HG03039 (cell line): ENCODE data around the gene WDR18.

ENCODE experiments used
- ATAC-seq: cut with Tn5 transposase; IDR thresholded peaks from one replicate; pipeline ENCODE4 v1.9.1; 2021; ENCODE audit warnings: mild to moderate bottlenecking, moderate library complexity; ENCODE audit not compliant: unreplicated experiment

WDR18 gene

DNA sequence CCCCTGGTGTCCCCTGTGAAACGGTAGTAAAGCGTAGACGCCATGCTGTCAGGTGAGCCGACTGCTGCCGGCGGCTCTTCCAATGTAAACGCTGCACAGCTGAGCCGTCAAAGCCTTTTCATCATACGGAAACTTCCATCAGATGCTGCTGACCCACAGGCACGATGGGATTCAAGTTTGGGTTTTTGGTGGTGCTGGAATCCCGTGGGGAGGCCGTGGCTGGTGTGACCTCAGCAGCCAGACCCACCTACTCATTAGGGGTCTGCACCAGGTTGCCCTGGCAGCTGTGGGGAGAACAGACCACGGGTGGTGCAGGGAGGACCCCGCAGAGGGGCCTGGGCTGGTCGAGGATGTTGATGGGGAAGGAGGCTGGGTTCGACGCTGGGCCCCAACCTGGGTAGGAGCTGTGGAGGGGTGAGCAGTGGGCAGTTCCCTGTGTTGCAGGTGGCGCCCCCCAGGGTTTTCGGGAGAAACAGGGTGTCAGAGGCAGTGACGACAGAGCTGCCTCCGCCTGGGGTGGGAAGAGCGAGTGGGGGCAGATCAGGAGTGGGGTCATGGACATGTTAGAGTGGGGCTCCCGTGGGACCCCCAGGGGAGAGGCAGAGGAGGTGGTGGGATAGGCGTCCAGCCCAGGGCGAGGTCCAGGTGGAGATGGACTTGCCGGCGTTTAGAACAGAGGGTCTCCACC lies 22.7 kb downstream of the WDR18 start:
- ATAC-seq, result no peak

DNA sequence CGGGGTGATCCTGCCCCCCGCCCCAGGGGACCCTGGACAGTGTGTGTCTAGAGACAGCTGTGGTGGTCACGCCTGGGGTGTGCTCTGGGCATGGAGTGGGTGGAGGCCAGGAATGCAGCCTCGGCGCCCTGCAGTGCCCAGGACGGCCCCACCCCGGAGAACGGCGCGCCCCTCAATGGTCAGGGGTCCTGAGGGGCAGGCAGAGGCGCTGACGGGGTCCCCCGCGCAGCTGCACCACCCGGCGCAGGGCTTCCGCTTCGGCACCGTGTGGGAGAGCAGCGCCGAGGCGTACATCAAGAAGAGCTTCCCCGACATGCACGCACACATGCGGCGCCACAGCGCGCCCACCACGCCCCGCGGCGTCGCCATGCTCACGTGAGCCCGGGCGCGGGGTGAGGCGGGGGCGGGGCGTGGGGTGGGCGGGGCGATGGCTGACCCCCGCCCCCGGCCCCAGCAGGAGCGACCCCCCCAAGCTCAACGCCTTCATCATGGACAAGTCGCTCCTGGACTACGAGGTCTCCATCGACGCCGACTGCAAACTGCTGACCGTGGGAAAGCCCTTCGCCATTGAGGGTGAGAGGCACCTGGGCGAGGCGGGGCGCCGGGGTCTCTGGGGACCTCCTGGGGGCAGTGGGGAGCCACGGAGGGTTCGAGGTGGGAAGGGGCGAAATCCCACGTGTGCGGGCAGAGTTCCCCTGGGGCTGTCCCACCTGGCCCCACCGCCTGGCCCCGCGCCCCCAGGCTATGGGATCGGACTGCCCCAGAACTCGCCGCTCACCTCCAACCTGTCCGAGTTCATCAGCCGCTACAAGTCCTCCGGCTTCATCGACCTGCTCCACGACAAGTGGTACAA lies 23.5 kb downstream of the WDR18 start:
- no peak for ATAC-seq

DNA sequence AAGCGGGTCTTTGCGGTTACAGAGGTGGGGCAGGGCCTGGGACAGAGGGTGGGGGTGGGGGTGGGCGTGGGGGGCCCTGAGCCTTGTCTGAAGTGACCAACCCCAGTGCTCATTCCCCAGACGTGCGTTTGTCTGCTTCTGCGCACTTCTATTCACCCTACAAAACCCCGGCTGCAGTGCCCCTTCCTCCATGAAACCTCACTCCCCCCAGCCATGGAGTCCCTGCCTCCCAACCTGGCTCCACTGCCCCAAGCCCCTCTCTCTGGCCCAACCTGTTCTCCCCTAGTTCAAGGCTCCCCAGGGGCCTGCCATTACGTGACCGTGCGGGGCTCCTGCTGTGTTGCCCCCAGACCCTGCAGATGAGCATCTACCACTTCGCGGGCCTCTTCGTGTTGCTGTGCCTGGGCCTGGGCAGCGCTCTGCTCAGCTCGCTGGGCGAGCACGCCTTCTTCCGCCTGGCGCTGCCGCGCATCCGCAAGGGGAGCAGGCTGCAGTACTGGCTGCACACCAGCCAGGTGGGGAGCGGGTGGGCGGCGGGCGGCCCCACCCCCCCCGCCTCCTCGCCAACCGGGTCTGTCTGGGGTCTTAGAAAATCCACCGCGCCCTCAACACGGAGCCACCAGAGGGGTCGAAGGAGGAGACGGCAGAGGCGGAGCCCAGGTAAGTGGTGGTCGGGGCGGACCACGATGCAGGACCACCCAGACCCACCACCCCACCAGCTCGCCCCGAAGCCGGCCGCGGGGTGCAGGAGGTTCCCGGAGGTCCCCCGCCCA lies 24.3 kb downstream of the WDR18 start:
- no peak for ATAC-seq

DNA sequence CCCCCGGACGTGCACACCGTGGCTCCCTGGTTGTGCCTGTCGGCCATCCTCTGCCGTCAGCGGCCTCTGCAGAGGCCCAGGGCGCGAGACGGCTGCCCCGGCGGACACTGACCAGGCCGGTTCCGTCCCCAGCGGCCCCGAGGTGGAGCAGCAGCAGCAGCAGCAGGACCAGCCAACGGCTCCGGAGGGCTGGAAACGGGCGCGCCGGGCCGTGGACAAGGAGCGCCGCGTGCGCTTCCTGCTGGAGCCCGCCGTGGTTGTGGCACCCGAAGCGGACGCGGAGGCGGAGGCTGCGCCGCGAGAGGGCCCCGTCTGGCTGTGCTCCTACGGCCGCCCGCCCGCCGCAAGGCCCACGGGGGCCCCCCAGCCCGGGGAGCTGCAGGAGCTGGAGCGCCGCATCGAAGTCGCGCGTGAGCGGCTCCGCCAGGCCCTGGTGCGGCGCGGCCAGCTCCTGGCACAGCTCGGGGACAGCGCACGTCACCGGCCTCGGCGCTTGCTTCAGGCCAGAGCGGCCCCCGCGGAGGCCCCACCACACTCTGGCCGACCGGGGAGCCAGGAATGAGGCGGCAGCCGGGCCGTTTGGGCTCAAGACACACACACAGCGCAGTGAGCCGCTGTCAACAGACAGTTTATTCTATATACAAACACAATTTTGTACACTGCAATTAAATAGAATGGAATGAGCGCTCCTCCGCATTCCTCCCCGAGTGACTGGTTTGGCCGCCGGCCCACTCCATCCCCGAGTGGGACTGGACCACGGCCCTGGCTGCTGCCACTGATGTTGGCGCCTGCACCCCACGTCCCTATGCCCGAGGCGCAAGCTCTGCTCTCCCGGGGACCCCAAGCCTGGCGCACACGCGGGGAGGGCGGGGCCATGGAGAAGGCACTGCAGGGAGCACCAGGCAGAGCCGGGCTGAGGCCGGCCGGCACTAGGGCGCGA lies 25.2 kb downstream of the WDR18 start:
- no peak for ATAC-seq

DNA sequence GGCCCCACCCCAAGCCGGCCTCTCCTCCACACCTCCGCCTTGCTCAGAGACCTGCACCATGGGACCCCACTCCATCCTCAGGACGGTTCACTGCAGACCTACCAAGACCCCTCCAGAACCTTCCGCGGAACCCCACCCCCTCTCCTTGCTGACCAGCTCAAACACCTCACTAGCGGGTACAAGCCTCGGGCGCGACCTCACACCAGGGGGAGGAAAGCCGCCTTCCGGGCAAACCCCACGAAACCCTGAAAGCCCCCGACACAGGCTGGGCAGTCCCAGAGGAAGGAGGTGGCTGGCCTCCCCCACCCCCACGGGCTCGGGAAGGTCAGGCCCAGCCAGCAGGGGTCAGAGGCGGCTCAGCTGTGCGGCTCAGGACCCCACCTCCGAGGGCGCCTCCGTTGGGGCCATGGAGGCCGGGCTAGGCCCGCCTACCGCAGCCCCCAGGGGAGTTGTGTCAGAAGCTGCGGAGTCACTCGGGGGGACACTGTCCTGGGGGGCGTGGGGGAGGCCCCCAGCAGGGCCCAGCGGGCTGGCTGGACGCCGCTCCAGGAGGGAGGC lies 25.9 kb downstream of the WDR18 start:
- ATAC-seq, result no peak

DNA sequence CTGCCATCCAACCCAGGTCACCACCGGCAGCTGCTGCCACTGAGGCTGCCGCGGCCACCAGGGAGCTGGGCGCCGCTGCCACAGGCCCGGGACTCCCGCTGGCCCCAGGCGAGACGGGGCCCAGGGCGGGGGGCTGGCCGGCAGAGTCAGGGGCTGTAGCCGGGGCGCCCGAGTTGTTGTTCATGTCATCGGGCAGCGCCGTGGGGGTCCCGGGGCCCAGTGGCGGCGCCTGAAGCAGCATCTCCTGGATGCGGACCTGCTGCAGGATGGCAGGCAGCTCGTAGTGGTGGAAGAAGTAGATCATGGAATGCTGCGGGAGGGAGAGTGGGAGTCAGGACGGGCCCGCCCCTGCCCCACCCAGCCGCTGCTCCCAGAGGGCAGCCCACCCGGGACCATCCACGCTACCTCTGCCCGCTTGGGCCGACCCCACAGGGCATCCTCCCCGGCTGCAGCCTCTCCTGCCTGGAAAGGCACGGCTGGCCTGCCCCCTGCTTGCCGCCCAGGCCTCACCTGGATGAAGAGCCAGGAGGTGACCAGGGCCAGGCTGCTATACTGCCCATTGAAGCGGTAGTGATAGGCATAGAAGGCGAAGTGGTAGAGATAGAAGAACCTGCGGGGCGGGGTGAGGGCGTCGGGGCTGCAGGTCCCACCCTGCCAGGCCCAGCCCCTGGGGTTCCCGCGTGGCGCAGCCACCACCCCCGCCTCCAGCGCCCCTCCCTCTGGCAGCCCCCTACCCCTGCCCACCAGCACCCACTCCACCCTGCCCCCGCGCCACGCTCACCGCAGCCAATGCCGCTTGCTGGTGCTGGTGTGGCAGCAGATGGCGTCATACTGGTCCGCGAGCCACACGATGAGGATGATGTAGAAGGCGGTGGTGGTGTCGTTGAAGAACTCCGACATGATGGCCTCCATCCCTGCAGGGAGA lies 26.7 kb downstream of the WDR18 start:
- ATAC-seq, result no peak

DNA sequence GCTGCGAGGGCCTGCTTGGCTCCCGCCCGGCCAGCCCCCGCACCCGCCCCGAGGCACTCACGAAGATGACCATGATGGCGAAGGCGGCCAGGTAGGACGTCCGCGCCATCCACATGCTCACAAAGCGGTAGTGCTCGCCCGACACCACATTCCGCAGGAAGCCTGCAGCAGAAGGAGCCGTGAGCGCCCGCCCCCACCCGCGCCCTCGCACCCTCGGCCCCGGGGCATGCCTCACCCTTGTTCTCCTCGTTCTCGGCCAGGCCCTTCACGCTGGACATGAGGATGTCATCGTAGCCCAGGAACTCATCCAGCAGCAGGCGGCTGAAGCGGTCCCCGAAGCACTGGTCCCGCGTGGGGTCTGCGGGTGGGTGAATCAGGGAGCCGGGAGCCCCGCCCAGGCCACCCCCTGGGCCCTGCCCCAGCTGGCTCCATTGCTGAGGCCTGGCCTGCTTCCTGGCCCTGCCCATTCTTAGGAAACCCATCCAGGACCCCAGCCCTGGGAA lies 27.7 kb downstream of the WDR18 start:
- no peak for ATAC-seq

DNA sequence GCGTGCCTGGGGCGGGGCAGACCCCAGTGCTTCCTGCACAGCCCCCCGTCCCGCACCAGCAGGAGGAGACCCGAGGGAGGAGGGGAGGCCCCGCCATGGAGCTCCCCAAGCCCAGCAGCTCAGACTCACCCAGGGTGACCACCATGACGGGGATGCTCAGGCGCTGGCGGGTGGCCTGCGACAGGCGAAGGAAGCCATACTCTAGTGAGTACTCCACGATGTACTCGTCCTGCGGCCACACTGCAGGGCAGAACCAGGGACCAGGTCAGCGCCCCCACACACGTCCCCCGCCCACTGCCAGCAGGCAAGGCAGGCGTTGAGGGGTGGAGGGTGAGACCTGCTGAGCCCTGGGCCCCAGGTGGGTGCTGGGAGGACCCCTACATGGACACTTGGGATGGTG lies 28.2 kb downstream of the WDR18 start:
- ATAC-seq, result no peak

DNA sequence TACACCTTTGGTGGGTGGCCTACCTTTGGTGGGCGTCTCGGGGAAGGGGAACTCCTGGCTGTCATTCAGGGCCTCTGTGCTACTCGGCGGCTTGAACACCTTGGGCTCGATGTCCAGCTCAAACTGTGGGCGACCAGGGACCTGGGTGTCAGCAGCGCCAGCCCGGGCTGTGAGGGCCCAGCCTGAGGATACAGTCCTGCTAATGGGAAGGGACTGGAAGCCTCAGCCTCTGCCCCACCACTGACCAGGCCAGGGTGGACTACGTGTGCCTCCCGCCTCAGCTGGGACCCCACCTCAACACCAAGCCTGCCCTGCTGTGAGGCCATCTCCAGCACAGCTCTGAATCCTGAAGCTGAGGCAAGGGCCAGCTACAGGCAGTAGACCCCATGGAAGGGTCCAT lies 29.1 kb downstream of the WDR18 start:
- ATAC-seq, result no peak

DNA sequence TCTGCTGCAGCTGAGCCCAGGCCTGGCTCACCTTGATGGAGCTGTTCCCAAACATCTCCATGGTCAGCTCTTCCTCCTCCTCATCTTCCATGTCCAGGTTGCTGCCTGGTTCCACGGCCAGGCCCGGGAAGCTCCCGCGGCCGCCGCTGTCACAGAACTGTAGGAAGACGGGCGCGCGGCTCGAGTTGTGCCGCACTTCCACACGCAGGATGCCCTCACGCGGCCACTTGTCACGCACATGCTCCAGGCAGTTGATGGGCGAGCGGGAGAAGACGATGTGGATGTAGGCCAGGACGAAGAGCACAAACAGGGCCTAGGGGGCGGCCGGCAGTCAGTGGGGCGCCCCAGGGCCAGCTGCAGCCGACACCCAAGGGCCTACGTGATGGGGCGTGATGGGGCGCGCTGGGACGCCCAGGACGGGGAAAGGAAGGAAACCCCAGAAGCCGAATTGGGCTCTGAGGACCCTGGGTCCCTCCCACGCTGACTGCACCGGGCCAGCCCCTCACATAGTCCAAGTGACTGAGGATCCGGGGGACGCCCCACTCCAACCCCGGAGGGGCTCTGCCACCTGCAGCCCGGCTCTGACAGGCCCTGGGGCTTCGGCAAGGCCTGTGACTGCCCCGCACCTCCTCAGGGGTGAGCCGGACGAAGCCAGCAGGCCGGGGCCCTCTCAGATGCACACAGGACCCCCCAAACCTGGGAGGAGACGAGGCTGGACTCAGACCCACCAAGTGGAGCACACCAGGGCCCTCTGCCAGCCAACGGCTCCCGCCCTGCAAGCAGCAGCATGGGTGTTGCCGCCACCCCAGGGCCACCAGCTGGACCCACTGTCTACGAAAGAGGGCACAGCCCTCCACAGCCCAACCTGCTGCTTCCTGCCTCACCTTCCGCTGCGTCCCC lies 30.3 kb downstream of the WDR18 start:
- no peak for ATAC-seq

DNA sequence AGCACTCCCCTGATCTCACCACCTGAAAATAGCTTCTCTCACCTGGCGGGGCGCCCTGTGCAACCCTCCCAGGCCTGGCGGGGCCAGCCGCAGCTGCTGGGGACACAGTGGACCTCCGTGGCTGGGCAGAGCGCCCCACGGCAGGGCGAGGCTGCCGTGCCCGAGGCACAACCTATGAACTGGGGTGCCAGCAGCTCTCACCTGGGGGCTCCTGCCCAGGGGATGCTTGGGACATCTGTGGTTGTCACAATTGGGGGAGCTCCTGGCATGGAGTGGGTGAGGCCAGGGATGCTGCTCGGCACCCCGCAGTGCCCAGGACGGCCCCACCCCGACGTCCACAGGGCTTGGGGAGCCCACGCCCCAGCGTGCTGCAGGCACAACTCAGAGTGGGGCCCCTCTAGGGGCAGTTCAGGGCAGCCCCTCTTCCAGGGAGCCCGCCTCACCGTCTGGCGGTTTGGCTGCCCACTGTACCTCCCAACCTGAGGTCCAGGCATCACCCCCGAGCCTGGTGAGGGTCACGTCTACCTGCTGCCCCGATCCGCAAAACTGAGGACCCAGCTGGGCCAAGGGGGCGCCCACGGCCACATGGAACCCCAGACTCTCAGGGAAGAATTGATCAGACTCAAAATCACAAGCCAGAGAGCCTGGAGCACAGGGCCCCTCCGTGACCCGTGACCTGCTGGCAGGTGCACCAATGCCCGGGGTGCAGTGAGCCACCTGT lies 31.1 kb downstream of the WDR18 start:
- ATAC-seq, result no peak

DNA sequence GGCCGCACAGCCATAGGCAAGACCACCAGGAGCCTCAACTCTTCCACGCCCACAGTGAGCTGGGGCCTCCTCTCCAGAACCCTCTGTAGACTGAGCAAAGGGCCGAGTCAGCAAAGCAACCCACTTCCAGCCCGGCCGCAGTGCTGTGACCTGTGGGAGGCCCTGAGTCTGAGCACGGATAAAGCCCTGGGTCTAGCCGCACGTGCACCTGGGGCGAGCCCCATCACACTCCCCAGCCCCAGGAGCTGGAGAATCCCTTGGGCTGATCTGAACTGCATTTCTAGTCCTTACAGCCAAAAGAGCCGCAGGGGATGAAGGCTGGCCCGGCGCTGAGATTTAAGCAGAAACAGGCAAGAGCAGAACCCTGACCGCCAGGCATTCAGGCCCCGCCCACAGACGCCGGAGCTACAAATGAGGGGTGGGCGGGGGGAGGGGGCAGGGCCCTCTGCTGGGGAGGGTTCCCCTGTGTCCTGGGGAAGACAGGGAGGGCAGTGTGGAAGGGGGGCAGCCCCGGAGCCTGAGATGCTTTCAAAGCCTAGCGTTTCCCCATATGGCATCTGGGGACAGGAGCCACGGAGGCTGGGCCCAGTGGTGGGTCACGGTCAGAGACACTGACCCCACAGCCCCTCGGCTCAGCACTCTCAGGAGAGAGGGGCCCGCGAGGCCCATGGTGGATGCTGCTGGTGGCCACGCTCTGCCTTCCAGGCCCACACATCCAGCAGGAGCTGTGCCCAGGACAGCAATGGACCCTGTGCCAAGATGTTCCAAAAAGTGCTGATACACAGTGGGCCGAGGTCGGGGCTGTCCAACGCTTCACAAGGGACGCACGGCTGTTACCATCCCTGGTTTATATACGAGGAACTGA lies 31.9 kb downstream of the WDR18 start:
- ATAC-seq, result no peak

DNA sequence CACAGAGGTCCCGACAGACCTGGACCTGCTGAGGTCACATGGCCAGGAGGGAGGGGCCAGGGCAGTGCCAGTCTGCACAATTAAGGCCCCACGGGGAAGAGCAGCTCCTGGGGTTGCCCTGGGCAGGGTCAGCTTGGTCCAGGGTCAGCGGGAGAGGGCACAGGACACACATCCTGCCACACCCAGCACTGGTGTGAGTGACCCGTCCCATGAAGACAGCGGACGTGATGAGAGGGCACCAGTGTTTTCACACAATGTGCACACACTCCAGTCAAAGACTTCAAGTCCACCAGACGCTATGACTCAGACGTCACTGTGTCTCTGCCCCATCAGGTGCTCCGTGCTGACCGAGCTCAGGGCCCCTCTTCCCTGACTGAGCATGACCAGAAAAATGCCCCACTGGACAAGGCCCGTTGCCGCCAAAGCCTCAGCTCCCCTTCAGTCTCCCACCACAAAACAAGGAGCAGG lies 32.5 kb downstream of the WDR18 start:
- no peak for ATAC-seq

DNA sequence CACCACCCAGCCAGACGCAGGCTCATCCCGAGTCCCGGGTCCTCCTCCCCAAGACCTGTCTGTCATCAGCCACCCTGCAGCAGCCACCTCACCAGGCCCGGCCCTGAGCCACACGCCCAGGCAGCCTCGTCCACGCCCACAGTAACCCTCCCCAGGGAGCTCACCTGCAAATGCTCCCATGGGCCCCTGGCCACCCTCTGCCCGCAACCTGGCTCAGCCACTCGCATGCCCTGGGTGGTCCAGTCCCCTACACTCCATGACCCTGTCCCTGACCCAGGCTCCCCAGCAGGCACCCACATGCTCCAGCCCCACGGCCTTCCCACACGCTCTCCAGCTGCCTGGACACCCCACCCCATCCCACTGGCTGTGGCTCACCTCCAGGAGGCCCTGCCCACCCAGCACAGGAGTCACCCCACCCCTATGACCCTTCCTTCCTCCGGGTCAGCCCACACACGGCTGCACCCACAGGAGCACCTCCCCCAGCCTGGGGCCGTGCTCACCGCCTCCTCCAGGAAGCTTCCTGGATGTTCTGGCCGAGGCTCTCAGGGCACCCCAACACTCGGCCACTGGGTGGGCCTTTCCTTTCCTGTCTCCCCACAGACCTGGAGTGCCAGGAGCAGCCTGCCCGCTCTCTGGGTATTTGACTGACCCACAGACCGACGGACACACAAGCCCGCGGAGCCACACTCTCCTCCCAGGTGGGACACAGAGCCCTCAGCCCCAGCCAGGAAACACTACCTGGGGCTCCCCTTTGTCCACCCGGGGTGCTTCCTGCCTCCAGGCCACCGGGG lies 33.2 kb downstream of the WDR18 start:
- ATAC-seq, result no peak

DNA sequence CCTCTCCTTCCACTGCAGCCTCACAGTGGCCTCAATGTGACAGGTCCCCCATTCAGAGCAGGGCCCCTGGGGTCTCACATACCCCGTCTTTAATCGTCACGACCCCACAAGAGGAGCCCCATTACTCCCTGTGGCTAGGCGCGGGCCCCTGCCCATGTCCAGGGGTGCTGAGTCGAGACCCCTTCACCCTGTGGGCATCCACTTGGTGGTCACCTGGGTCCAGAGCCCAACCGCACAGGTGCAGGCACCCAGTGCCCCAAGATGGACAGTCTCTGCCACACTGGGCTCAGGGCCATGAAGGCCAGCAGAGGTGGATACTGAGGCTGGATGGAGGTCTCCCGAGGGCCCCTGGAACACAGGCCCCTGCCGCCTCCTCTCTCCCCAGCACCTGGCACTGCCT lies 33.8 kb downstream of the WDR18 start:
- ATAC-seq, result no peak

DNA sequence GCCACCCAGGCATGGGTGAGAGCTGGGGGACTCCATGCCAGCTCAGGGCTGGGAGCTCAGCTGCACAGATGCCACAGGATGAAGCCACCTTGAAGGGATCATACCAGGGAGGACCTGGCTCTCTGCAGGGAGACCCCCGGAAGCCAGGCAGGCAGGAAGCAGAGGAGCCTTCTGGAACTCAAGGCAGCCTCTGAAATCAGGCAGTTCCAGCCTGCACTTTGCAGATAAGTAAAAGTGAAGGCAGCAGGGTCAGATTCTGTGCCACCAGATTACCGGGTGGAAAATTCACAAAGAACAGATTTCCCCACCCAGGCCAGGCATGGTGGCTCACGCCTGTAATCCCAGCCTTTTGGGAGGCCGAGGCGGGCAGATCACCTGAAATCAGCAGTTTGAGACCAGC lies 34.2 kb downstream of the WDR18 start:
- ATAC-seq, result no peak
